ENCODE data around the gene GPR34.
"Not testable (repeated sequence)": the region's sequence is repeated elsewhere in the genome, so short reads cannot be mapped to it uniquely, and the experiment has no call there.

GPR34 gene

GRCh38 chrX:41703574-41704029, 14.8 kb downstream of the GPR34 start:
- DNase-seq = no peak

DNA sequence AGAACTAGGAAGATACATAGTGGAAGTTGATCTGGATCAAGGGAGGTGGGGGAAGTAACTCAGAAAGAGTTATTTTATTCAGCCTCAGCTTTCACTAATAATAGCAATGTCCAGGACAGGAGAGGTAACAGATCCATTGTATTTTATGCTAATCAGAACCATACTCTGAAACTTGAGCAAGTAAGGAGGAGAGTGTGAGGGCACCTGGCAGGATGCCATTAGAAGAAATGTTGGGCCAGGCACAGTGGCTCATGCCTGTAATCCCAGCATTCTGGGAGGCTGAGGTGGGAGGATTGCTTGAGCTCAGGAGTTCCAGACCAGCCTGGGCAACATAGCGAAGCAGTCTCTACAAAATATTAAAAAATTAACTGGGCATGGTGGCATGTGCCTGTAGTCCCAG, 16.3 kb downstream of the GPR34 start:
- no peak for DNase-seq

GRCh38 chrX:41705680-41706374, 17.1 kb downstream of the GPR34 start:
- peak; percentile 73 for DNase-seq

DNA sequence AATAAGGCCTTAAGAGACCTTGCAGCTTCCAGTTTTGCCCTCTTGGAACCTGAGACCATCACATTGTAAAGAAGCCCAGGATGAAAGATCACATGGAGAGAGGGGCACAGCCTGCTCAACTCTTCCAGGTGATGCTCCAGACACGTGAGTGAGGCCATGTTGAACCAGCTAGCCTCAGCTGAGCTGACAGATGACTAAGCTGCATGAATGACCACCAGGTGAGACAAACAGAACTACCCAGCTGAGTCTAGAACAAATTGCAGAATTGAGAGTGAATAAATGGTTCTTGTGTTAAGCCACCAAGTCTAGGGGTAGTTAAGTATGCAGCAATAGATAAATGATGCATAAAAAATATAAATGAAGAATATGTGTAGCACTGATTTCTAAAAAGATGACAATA, 18.4 kb downstream of the GPR34 start:
- DNase-seq = no peak

GRCh38 chrX:41708486-41708885, 19.7 kb downstream of the GPR34 start:
- no peak for DNase-seq

GRCh38 chrX:41711021-41711667, 22.4 kb downstream of the GPR34 start:
- no peak for DNase-seq

DNA sequence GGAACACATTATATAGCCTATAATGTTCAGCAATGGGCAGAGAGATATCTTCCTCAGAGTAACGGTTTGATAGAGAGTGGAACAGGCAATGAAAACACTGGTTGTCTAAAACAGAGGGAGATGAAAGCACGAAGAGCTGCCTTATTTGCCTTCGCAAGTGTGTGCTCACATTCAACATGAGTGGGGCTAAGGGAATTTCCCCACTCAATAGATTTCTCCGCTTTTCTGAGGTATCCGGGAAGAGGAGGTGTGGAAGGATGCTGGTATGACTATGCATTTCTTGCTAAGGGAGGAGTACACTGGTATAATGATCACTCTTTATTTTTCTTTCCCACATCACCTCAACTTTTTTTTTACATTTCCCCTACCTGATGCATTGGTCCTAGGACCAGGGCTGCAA, 27.4 kb downstream of the GPR34 start:
- DNase-seq = no peak

DNA sequence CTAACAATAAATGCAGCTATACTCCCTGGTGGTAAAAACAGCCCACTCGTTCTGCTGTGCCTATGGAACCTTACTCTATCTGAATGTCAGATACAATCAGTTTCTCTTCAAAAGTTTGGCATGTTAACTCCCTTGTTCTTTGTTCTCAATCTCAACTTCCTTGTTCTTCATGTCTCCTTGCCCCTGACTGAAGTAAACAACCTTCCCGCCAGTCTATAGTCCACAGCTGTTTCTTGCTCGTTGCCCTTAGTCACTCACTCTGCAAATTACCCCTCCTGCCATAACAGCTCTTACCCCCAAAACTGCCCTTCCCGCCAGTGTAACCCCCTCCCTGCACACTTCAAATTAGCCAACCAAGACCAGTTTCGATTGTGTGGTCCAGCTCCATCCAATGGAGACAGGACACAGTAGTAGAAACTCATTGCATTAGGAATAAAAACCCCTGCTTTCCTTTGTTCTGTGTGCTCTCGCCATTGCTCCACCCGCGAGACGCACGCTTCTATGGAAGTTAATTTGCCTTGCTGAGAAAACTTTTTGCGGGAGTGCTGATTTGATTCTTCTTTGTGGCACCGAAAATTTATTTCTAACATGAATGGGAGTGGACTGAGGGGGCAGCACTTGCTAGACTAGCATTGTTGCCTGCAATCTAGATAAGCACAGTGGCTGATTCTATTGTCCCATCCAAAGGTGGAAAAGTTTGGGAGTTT, 28.1 kb downstream of the GPR34 start:
- DNase-seq = no peak

- no peak for DNase-seq
These were observed 29.9 kb downstream of the GPR34 start for GRCh38 chrX:41718481-41719235.

GRCh38 chrX:41719610-41720009, 30.8 kb downstream of the GPR34 start:
- not testable (repeated sequence) for DNase-seq

DNA sequence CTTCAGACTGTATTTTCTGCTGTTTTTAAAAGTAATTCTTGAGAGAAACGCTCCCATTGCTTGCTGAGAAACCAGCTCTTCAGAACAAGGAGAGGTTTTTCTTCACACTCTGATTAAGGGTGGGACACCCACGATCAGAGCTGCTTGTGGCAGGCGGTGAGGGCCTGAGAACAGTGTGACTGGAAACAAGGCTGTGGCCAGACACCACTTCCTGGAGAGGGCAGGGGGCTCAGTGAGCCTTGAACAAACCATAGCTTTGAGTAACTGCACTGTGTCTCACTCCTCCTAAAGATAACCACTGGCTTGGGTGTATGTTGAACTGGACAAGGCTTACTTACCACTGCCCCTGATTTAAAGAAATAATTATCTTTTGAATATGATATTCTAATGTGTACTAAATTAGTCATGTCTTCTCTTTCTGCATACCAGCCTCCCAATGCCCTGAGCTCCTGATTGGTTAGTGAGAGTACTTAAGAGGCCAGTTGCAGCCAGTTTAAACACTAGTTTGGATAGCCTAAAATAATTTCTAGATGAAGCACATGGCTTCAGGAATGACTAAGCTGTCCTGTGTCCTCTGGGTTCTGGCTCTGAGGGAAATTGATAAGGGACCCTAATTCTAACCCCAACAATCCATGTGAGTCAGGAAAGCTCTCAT, 31.5 kb downstream of the GPR34 start:
- DNase-seq = peak; percentile 11

GRCh38 chrX:41721590-41721989, 32.8 kb downstream of the GPR34 start:
- no peak for DNase-seq

DNA sequence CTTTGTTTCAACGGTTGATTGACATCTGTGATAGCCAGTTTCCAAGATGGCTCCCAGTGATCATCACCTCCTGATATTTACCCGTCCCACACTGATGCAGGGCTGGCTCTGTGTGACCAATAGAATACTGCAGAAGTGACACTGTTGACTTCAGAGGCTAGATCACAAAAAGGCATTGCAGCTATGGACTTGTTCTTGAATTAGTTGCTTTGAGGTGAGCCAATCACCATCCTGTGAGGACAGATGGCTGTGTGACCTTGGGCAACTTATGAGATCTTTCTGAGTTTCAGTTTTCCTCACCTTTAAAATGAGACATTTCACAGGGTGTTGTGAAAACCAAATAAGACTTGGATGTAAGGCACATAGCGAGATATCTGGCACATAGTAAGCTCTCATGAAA, 33.4 kb downstream of the GPR34 start:
- no peak for DNase-seq

DNA sequence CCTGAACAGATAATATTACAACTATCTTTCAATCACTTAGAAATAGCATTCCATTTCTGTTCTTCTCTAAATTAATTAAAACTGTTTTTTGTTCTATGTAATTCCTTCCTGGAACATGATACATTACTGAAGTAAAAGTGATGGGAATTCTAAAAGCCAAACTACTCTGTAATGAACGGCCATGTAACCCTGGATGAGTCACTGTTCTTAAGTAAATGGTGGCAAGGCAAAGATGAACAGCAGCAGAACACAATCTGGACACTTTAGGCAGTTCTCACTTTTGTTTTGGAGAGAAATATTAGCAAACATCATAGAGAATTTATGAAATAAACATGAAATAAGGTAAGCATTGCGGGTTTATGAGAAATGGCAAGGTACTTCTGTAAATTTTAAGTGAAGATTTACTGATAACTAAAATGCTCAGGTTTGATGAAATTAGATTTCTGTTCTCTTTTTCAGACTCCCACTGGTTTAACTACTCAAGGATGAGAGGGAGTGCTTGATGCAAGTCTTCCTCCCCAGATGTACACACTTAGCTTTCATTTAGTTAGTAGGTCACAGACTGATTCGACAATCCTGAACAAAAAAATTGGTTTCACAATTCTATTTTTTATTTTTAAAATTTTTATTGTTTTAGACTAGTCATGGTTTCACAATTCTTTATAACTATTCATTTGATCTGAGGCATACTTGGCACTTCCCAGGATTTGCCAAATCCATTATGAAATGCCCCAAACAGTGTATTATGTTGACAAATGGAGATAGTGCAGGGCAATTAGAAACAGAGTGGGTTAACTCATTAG, 34.2 kb downstream of the GPR34 start:
- DNase-seq = no peak

- DNase-seq = no peak
These were observed 35.1 kb downstream of the GPR34 start, which contains the start of gene GPR82 for GRCh38 chrX:41723826-41724225. Gene GPR82, plus strand, starts transcription at chrX:41724181. Its CDS starts 2,846 bp downstream, at chrX:41727027.

DNA sequence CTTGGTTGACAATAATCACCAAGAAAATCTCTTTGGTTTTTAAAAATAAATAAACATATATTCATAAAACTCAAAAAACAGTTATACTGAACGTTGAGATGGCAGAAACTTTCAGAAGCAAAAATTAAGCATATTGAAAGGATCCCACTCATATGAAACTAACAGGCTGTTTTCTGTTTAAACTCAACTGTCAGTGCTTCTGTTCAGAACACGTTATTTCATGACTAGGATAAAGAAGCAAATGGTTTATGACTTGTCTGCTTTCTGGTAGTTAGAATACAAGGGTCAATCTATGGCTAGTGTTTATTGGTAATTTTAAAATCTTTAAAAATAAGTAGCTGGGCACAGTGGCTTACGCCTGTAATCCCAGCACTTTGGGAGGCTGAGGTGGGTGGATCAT, 39.4 kb downstream of the GPR34 start:
- DNase-seq = no peak

GRCh38 chrX:41730081-41730480, 41.3 kb downstream of the GPR34 start:
- DNase-seq = no peak

GRCh38 chrX:41732260-41732659, 43.5 kb downstream of the GPR34 start:
- DNase-seq = no peak

DNA sequence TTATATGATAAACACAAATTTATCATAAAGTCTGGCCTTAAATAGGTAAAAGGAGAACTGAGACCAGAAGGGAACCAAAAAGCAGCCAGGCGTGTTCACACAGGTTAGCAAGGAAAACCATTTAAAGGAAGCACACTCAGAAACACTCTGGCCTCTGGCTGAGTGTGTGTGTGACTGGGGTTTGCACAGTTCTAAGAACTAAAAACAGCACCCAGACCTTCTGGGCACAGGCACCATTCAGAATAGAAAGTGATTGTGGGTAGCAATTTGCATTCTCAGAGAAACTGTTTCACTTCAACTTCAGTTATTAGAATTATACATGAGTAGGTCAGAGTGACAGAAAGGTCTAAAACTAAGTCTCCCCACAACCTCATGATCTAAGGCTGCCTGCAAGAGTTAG, 45.2 kb downstream of the GPR34 start:
- DNase-seq = no peak

DNA sequence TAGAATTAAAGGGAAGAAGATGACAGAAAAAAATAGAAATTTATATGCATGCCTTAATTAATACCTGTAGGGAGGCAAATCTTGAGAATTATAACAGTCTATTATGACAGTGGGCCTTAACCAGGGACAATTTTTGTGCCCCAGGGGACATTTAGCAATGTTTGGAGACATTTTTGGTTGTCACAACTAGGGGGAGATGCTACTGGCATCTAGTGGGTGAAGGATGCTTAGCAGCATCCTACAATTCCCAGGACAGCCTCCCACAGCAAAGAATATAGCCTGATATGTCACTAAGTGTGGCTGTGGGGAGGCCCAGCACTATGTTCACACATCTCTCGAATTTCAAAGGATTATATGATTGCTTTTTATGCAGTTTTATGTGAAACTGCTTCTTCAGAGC, 45.8 kb downstream of the GPR34 start:
- DNase-seq = no peak

DNA sequence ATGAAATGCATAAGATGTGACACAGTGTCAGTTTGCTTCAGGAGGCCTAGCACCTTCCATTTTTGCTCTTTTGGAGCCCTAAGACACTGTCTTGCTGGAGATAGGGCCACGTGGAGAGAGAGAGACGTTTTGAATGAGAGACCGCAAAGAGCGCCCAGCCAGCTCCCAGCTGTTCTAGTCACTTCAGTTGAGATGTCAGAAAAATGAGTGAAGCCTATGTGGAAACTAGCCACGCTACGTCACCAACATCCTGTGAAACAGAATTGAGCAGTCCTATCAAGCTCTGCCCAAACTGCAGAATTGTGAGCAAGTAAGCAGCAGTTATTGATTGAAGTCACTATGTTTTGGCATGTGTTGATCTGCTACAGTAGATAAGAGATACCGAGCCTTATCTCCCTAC, 48.3 kb downstream of the GPR34 start:
- no peak for DNase-seq

DNA sequence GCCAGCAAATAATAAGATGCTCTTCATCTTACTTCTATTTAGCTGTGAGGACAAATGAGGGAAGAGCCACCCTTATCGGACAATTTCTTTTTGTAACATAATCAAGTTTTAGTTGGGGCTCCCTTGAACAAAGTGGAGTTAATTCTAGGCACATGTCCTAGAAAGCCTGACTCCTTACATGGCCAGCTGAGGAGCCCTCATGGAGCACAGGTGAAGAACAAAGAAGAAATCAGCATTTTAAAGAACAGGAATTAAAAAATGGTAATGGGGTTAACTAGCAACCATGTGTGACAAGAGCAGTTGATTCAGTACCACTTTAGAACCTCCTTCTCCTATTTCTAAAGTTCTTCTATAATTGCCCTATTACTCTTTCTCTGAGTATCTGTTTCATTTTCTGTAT, 51.1 kb downstream of the GPR34 start:
- no peak for DNase-seq
